Astrocyte (in vitro differentiated cells and primary cell): Measurements from ENCODE around the gene AMIGO3.

ENCODE experiments used
- CTCF ChIP-seq: IDR thresholded peaks from 2 replicates; pipeline ENCODE4 v1.5.1; 2011; ENCODE audit warnings: low read depth, mild to moderate bottlenecking, inconsistent platforms, low read length, moderate library complexity; ENCODE audit not compliant: insufficient read depth
- EZH2 ChIP-seq: IDR thresholded peaks from 2 replicates; pipeline ENCODE4 v1.6.1; 2012; ENCODE audit warnings: mild to moderate bottlenecking, low read length, inconsistent platforms; ENCODE audit not compliant: insufficient read depth

GRCh38 chr3:49716691-49717210 lies 2.7 kb downstream of the AMIGO3 start:
- TF ChIP-seq CTCF = no peak
- no peak for TF ChIP-seq EZH2
